ENCODE results near the gene MX2. TPM values are rescaled to one million over a fixed set of nuclear protein-coding genes. Genes with fewer than 3 reads are reported as not detected.

Gene MX2
- total RNA-seq, 2 donors from 2014 or later: 1.6 to 11.4 TPM

GRCh38 chr21:41433566-41433965, 71.7 kb downstream of the MX2 start:
- no peak overlapping the region for H3K4me3 Mint-ChIP-seq
- no peak overlapping the region for H3K4me3 ChIP-seq (ENCODE audit: low read length)
- TF ChIP-seq CTCF (conservative IDR thresholded peaks at IDR 0.05): no peak

GRCh38 chr21:41435706-41436105, 73.9 kb downstream of the MX2 start:
- H3K36me3 Mint-ChIP-seq (ENCODE audit: low read depth): no peaks in the 10 kb centered on the region
- no peak for TF ChIP-seq CTCF (conservative IDR thresholded peaks at IDR 0.05)
- no peaks in the 10 kb centered on the region for H3K27me3 ChIP-seq (ENCODE audit: control insufficient read depth, insufficient read depth, low read length, poor library complexity, severe bottlenecking)

More at GRCh38 chr21:41433566-41433965, 71.7 kb downstream of the MX2 start:
- peaks cover 10% of the 10 kb centered on the region for H3K9me3 ChIP-seq (ENCODE audit: control insufficient read depth, low read length)
- H3K9ac ChIP-seq (ENCODE audit: extremely low read depth, low read length, poor library complexity, severe bottlenecking): no peak overlapping the region
- Mint-ChIP-seq H3K27me3 (ENCODE audit: insufficient read depth) (peaks cover 12% of the 10 kb centered on the region), H3K36me3 (ENCODE audit: low read depth) (no peaks in the 10 kb centered on the region), H3K4me1 (peaks cover 4% of the 10 kb centered on the region), H3K9me3 (peaks cover 17% of the 10 kb centered on the region), H3K27ac (no peak overlapping the region)
- H3K27ac ChIP-seq (ENCODE audit: low read depth, low read length): no peak overlapping the region
- peaks cover 21% of the 10 kb centered on the region for H3K27me3 ChIP-seq (ENCODE audit: control insufficient read depth, insufficient read depth, low read length, poor library complexity, severe bottlenecking)
- 91 to 100% methylated on average over 1 to 2 of the region's 2 CpGs for WGBS, 2 experiments (ENCODE audit: insufficient coverage in 1 of 2, insufficient read length in 1 of 2)
- DNase-seq: no peak
- no peaks in the 10 kb centered on the region for H3K4me1 ChIP-seq (ENCODE audit: control insufficient read depth, insufficient read depth, low read length)
- no peaks in the 10 kb centered on the region for H3K36me3 ChIP-seq (ENCODE audit: control insufficient read depth, insufficient read depth, low read length)

GRCh38 chr21:41437729-41438128, 75.9 kb downstream of the MX2 start:
- Mint-ChIP-seq H3K9me3 (peaks cover 17% of the 10 kb centered on the region), H3K27ac (no peak overlapping the region), H3K4me3 (no peak overlapping the region), H3K27me3 (ENCODE audit: insufficient read depth) (no peaks in the 10 kb centered on the region), H3K36me3 (ENCODE audit: low read depth) (no peaks in the 10 kb centered on the region), H3K4me1 (peaks cover 4% of the 10 kb centered on the region)
- TF ChIP-seq CTCF (conservative IDR thresholded peaks at IDR 0.05): no peak
- Histone ChIP-seq H3K36me3 (ENCODE audit: control insufficient read depth, insufficient read depth, low read length) (no peaks in the 10 kb centered on the region), H3K9me3 (ENCODE audit: control insufficient read depth, low read length) (peaks cover 10% of the 10 kb centered on the region), H3K4me3 (ENCODE audit: low read length) (no peak overlapping the region), H3K4me1 (ENCODE audit: control insufficient read depth, insufficient read depth, low read length) (no peaks in the 10 kb centered on the region), H3K27ac (ENCODE audit: low read depth, low read length) (no peak overlapping the region), H3K9ac (ENCODE audit: extremely low read depth, low read length, poor library complexity, severe bottlenecking) (no peak overlapping the region), H3K27me3 (ENCODE audit: control insufficient read depth, insufficient read depth, low read length, poor library complexity, severe bottlenecking) (no peaks in the 10 kb centered on the region)
- DNase-seq: no peak
- 67 to 74% methylated on average over 1 to 2 of the region's 2 CpGs for WGBS, 2 experiments (ENCODE audit: insufficient coverage in 1 of 2, insufficient read length in 1 of 2)

More at GRCh38 chr21:41435706-41436105, 73.9 kb downstream of the MX2 start:
- H3K4me3 ChIP-seq (ENCODE audit: low read length): no peak overlapping the region
- no peak overlapping the region for H3K9ac ChIP-seq (ENCODE audit: extremely low read depth, low read length, poor library complexity, severe bottlenecking)
- H3K27me3 Mint-ChIP-seq (ENCODE audit: insufficient read depth): no peaks in the 10 kb centered on the region
- H3K4me1 ChIP-seq (ENCODE audit: control insufficient read depth, insufficient read depth, low read length): no peaks in the 10 kb centered on the region
- H3K4me1 Mint-ChIP-seq: peaks cover 4% of the 10 kb centered on the region
- no peaks in the 10 kb centered on the region for H3K36me3 ChIP-seq (ENCODE audit: control insufficient read depth, insufficient read depth, low read length)
- H3K27ac Mint-ChIP-seq: no peak overlapping the region
- 91 to 95% methylated on average over 9 to 11 of the region's 11 CpGs for WGBS, 2 experiments (ENCODE audit: insufficient coverage in 1 of 2, insufficient read length in 1 of 2)
- DNase-seq: no peak
- peaks cover 10% of the 10 kb centered on the region for H3K9me3 ChIP-seq (ENCODE audit: control insufficient read depth, low read length)
- no peak overlapping the region for H3K27ac ChIP-seq (ENCODE audit: low read depth, low read length)
- H3K9me3 Mint-ChIP-seq: peaks cover 17% of the 10 kb centered on the region
- no peak overlapping the region for H3K4me3 Mint-ChIP-seq
